Osteoblast (primary cell): ENCODE data around the gene LGR6. TPM values are rescaled to one million over a fixed set of nuclear protein-coding genes. Genes with fewer than 3 reads are reported as not detected.

ENCODE experiments used
- DNase-seq: peaks from one replicate; pipeline ENCODE4 v3.0.0; 2011; ENCODE audit warnings: low spot score, mixed read lengths; ENCODE audit not compliant: insufficient read length; ENCODE audit errors: missing footprints
- H2AFZ ChIP-seq: 2 replicates; pipeline ENCODE4 v1.6.0; 2011; ENCODE audit warnings: mild to moderate bottlenecking, low read length
- H3K27ac ChIP-seq: 2 replicates; pipeline ENCODE4 v1.5.1; 2011; ENCODE audit warnings: mild to moderate bottlenecking, low read depth, low read length, moderate library complexity
- H3K27me3 ChIP-seq: 2 replicates; pipeline ENCODE4 v1.6.0; 2012; ENCODE audit warnings: mild to moderate bottlenecking, control low read depth, inconsistent platforms, low read length, moderate library complexity; ENCODE audit not compliant: insufficient read depth
- H3K36me3 ChIP-seq: 2 replicates; pipeline ENCODE4 v1.5.1; 2011; ENCODE audit warnings: mild to moderate bottlenecking, low read length, control low read depth, moderate library complexity; ENCODE audit not compliant: insufficient read depth
- H3K4me1 ChIP-seq: 2 replicates; pipeline ENCODE4 v1.5.1; 2011; ENCODE audit warnings: mild to moderate bottlenecking, low read length, control low read depth, moderate library complexity; ENCODE audit not compliant: insufficient read depth
- H3K4me2 ChIP-seq: 2 replicates; pipeline ENCODE4 v1.6.0; 2011; ENCODE audit warnings: mild to moderate bottlenecking, low read length; ENCODE audit not compliant: insufficient read depth
- H3K4me3 ChIP-seq: fragments of 200-600 bp; sonication (generic); 3 replicates; pipeline ENCODE4 v1.5.1; 2012; ENCODE audit warnings: mild to moderate bottlenecking, low read length, inconsistent platforms; ENCODE audit not compliant: insufficient read depth
- H3K79me2 ChIP-seq: 2 replicates; pipeline ENCODE4 v1.6.0; 2012; ENCODE audit warnings: mild to moderate bottlenecking, low read length, control low read depth, inconsistent platforms; ENCODE audit not compliant: insufficient read depth
- H3K9me3 ChIP-seq: 2 replicates; pipeline ENCODE4 v1.5.1; 2011; ENCODE audit warnings: low read depth, low read length, control low read depth
- H4K20me1 ChIP-seq: 2 replicates; pipeline ENCODE4 v1.6.0; 2012; ENCODE audit warnings: mild to moderate bottlenecking, low read length, control low read depth; ENCODE audit not compliant: insufficient read depth
- total RNA-seq: library from RNA; depleted of rRNA; stranded (reverse); fragments of >200 nt; gene quantifications from 2 replicates; pipeline ENCODE4 v1.2.3, GENCODE V29; 2012
- TF ChIP-seq, protein P1 (sequence below): IDR thresholded peaks from 2 replicates; pipeline ENCODE4 v1.5.1; 2011; ENCODE audit warnings: mild to moderate bottlenecking, low read depth, low read length, moderate library complexity; ENCODE audit errors: extremely low read depth

Gene LGR6
- total RNA-seq, 1 donor, result not detected

GRCh38 chr1:202153284-202153683 is 40.3 kb upstream of the LGR6 start:
- no peak overlapping the region for H3K4me3 ChIP-seq
- no peak overlapping the region for H3K27ac ChIP-seq
- peaks cover 2% of the 10 kb centered on the region for H3K27me3 ChIP-seq
- H3K4me1 ChIP-seq, result peaks cover 10% of the 10 kb centered on the region
- no peaks in the 10 kb centered on the region for H3K36me3 ChIP-seq
- peak; percentile 55 for DNase-seq
- no peaks in the 10 kb centered on the region for H4K20me1 ChIP-seq
- no peaks in the 10 kb centered on the region for H3K9me3 ChIP-seq
- no peak overlapping the region for H3K4me2 ChIP-seq
- no peaks in the 10 kb centered on the region for H3K79me2 ChIP-seq
- no peak overlapping the region for H2AFZ ChIP-seq
- TF ChIP-seq, protein P1, sequence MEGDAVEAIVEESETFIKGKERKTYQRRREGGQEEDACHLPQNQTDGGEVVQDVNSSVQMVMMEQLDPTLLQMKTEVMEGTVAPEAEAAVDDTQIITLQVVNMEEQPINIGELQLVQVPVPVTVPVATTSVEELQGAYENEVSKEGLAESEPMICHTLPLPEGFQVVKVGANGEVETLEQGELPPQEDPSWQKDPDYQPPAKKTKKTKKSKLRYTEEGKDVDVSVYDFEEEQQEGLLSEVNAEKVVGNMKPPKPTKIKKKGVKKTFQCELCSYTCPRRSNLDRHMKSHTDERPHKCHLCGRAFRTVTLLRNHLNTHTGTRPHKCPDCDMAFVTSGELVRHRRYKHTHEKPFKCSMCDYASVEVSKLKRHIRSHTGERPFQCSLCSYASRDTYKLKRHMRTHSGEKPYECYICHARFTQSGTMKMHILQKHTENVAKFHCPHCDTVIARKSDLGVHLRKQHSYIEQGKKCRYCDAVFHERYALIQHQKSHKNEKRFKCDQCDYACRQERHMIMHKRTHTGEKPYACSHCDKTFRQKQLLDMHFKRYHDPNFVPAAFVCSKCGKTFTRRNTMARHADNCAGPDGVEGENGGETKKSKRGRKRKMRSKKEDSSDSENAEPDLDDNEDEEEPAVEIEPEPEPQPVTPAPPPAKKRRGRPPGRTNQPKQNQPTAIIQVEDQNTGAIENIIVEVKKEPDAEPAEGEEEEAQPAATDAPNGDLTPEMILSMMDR, result no peak

DNA sequence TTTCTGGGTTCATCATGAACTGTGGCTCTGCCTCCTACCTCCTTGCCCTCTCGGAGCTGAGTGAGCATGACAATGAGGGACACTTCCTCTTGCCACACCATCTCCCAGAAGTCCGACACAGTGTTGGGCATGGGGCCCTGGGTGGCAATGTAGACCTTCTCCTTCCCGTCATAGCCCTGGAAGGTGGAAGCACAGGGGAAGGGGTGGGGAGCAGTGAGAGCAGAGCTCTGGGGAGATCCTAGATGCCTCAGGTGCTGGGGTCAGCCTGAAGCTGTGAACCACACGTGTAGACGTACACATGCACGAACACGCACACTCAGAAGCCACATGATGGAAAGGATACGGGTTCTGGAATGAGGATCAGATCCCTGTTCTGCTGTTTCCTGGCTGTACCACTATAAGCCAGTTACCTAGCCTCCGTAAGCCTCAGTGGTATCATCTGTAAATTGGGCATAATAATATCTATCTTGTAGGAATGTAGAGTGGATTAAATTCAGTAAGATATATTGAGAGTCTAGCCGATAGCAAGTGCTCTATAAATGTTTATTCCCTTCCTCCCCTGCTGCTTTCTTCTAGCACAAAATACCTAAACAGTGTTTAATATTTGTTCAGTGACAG is 39.3 kb upstream of the LGR6 start:
- H3K4me1 ChIP-seq, result peaks cover 10% of the 10 kb centered on the region
- no peak overlapping the region for H3K27ac ChIP-seq
- H3K27me3 ChIP-seq, result peaks cover 2% of the 10 kb centered on the region
- no peak for DNase-seq
- no peak overlapping the region for H3K4me3 ChIP-seq
- no peaks in the 10 kb centered on the region for H4K20me1 ChIP-seq
- TF ChIP-seq, protein P1, result no peak
- peak overlapping the region; percentile 45 for H3K4me2 ChIP-seq
- H3K9me3 ChIP-seq, result no peaks in the 10 kb centered on the region
- H2AFZ ChIP-seq, result peak overlapping the region; percentile 28
- H3K79me2 ChIP-seq, result no peaks in the 10 kb centered on the region
- H3K36me3 ChIP-seq, result no peaks in the 10 kb centered on the region

DNA sequence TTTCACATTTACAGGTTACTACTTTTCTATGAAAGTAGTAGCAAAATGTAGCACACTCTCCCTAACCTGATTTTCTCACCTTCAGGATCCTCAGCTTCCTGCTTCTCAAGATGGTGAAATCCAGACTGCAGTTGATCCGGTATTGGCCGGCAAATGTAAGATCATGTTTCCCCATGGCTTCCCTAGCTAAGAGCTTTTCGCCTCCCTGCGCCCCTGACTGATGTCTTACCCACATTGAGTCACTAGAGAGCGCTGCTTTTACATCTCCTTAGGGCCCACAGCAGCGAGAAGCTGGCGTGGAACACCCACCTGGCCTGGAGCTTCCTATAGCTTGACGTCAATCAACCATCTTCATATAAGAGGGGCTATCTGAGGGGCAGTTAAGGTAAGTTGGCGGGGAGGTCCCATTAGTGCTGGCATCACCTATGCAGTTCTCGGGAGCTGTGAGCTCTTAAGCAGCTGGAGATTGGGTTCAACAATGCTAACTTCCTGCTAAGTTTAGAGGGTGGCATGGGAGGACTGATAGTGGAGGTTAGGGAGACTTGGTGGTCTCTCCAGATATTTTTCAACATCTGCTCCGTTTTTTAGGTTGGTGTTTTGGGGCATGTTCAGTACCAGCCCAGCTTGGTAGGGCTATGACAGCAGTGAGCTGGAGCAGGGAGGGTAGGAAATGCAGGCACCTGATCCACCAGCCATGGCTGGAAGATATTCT is 38.7 kb upstream of the LGR6 start:
- H3K79me2 ChIP-seq, result no peaks in the 10 kb centered on the region
- TF ChIP-seq, protein P1, result peak; percentile 73
- H3K4me2 ChIP-seq, result peak overlapping the region; percentile 45
- H3K27me3 ChIP-seq, result peaks cover 2% of the 10 kb centered on the region
- peaks cover 10% of the 10 kb centered on the region for H3K4me1 ChIP-seq
- H3K36me3 ChIP-seq, result no peaks in the 10 kb centered on the region
- H2AFZ ChIP-seq, result peak overlapping the region; percentile 28
- H3K9me3 ChIP-seq, result no peaks in the 10 kb centered on the region
- H3K27ac ChIP-seq, result no peak overlapping the region
- peak; percentile 93 for DNase-seq
- no peaks in the 10 kb centered on the region for H4K20me1 ChIP-seq
- H3K4me3 ChIP-seq, result no peak overlapping the region

GRCh38 chr1:202155478-202156021 is 38.0 kb upstream of the LGR6 start:
- Histone ChIP-seq H3K4me1 (peaks cover 10% of the 10 kb centered on the region), H3K4me3 (no peak overlapping the region), H3K27ac (no peak overlapping the region), H2AFZ (no peak overlapping the region), H4K20me1 (no peaks in the 10 kb centered on the region), H3K36me3 (no peaks in the 10 kb centered on the region), H3K27me3 (peaks cover 2% of the 10 kb centered on the region), H3K9me3 (no peaks in the 10 kb centered on the region), H3K79me2 (no peaks in the 10 kb centered on the region), H3K4me2 (no peak overlapping the region)
- TF ChIP-seq, protein P1, result no peak
- peak; percentile 87 for DNase-seq
